Peyer's patch (tissue), 4 donors: ENCODE results near the gene PHKA1.

Experiments used
- POLR2A ChIP-seq, 2 donors: fragments of 450-650 bp; IDR thresholded peaks; one replicate each; pipeline ENCODE4 v1.5.1; 2017; ENCODE audit warnings: antibody characterized with exemption in 2 of 2, mild to moderate bottlenecking in 2 of 2, moderate library complexity in 2 of 2
- TF ChIP-seq, protein P1 (sequence below), 6 experiments: fragments of 450-650 bp in 4 of 6; fragments of 200-600 bp in 2 of 6; sonication (generic) in 1 of 6; IDR thresholded peaks; one replicate each; pipeline ENCODE4 v1.5.1; 2017 to 2019; ENCODE audit warnings: antibody characterized with exemption in 6 of 6, mild to moderate bottlenecking in 3 of 6, moderate library complexity in 1 of 6

DNA sequence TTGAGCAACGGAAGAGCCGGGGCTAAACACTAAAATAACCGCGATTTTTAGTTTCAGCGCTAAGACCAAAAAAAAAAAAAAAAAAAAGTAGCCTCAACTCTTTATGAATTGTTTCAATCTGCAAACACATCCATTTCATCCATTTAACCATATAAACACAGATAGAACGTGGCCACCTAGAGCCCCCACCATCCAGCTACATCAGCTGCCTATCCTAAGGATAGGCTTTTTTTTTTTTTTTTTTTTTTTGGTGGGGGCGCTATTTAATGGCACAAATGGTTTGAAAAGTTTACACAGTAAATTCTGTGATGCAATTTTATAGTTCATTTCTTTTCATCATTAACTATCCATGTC lies 141.0 kb downstream of the PHKA1 start:
- TF ChIP-seq, protein P1, sequence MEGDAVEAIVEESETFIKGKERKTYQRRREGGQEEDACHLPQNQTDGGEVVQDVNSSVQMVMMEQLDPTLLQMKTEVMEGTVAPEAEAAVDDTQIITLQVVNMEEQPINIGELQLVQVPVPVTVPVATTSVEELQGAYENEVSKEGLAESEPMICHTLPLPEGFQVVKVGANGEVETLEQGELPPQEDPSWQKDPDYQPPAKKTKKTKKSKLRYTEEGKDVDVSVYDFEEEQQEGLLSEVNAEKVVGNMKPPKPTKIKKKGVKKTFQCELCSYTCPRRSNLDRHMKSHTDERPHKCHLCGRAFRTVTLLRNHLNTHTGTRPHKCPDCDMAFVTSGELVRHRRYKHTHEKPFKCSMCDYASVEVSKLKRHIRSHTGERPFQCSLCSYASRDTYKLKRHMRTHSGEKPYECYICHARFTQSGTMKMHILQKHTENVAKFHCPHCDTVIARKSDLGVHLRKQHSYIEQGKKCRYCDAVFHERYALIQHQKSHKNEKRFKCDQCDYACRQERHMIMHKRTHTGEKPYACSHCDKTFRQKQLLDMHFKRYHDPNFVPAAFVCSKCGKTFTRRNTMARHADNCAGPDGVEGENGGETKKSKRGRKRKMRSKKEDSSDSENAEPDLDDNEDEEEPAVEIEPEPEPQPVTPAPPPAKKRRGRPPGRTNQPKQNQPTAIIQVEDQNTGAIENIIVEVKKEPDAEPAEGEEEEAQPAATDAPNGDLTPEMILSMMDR (IDR thresholded peaks at IDR 0.05) = no peak
- no peak for TF ChIP-seq POLR2A (IDR thresholded peaks at IDR 0.05)
